ENCODE results near the gene GALNT17.

DNA sequence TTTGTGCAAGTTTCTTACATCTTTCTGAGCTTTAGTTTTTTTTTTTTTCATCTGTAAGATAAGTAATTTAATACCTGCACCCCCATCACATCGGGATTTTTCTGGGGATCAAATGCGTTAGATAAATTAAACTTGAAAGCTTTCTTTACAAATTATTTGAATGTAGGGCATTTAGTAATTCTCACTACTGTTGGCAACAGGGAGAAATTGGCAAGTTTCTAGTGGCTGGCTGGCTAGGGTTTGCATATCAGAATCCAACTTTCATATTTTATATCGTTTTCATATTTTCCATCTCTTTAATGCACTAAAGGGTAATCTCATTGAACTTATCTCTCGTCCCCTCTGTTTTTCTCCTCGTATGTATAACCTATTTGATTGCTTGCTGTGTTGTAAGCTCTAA is 412.9 kb downstream of the GALNT17 start:
- TF ChIP-seq POLR2A (IDR thresholded peaks at IDR 0.05; ENCODE audit: low read depth, low read length) (no peak), POLR2AphosphoS5 (IDR thresholded peaks at IDR 0.05; ENCODE audit: low read depth, low read length) (no peak), TAF1 (IDR thresholded peaks at IDR 0.05; ENCODE audit: low read depth, low read length) (no peak), POU2F2 (IDR thresholded peaks at IDR 0.05; ENCODE audit: low read depth, low read length) (no peak), PAX5 (IDR thresholded peaks at IDR 0.05; ENCODE audit: insufficient read depth, low read length, severe bottlenecking) (no peak)
